A549 (cell line): ENCODE results near the gene GOLGA1. TPM values are rescaled to one million over a fixed set of nuclear protein-coding genes. Genes with fewer than 3 reads are reported as not detected.

Experiments
- CBX2 ChIP-seq: fragments of 200-600 bp; sonication (generic); IDR thresholded peaks from 2 replicates; pipeline ENCODE4 v1.6.1; 2016; ENCODE audit warnings: low read depth, mild to moderate bottlenecking, borderline replicate concordance
- CBX8 ChIP-seq: fragments of 200-600 bp; sonication (generic); IDR thresholded peaks from 2 replicates; pipeline ENCODE4 v1.6.1; 2016
- FOSB ChIP-seq: fragments of 250-450 bp; sonication (Bioruptor Pico); IDR thresholded peaks from 2 replicates; pipeline ENCODE4 v1.5.0; 2020; ENCODE audit warnings: mild to moderate bottlenecking, moderate library complexity
- KDM1A ChIP-seq: fragments of 200-600 bp; sonication (generic); IDR thresholded peaks from 2 replicates; pipeline ENCODE4 v1.6.1; 2016; ENCODE audit warnings: low read depth, mild to moderate bottlenecking
- MAFK ChIP-seq: fragments of 450-650 bp; IDR thresholded peaks from 2 replicates; pipeline ENCODE4 v1.6.1; 2014; ENCODE audit not compliant: partially characterized antibody
- MAZ ChIP-seq: fragments of 150-350 bp; IDR thresholded peaks from 2 replicates; pipeline ENCODE4 v1.6.1; 2014; ENCODE audit warnings: antibody characterized with exemption, low read depth, low read length, borderline replicate concordance
- MYC ChIP-seq: IDR thresholded peaks from 2 replicates; pipeline ENCODE4 v1.6.1; 2012; ENCODE audit warnings: mild to moderate bottlenecking, inconsistent platforms, low read length, improper control_type of control experiment, borderline replicate concordance
- POLR2A ChIP-seq: IDR thresholded peaks from 2 replicates; pipeline ENCODE4 v1.6.1; 2012; ENCODE audit warnings: mild to moderate bottlenecking, low read length
- POLR2AphosphoS2 ChIP-seq: conservative IDR thresholded peaks from 2 replicates; pipeline ENCODE4 v1.6.1; 2012; ENCODE audit warnings: low read length, improper control_type of control experiment, inconsistent platforms
- RAD21 ChIP-seq, 2 experiments: fragments of >200 bp in 1 of 2; sonication (Bioruptor Twin) in 1 of 2; formaldehyde crosslinking in 1 of 2; IDR thresholded peaks in 1 of 2; conservative IDR thresholded peaks in 1 of 2; 2 replicates in 1 of 2; 3 replicates in 1 of 2; pipeline ENCODE4 v1.6.1; 2012 to 2018; ENCODE audit warnings: inconsistent platforms in 1 of 2
- RARB ChIP-seq: fragments of 250-450 bp; sonication (Bioruptor Pico); IDR thresholded peaks from 2 replicates; pipeline ENCODE4 v1.8.0; 2021; ENCODE audit warnings: mild to moderate bottlenecking, moderate library complexity
- SMC3 ChIP-seq: fragments of >200 bp; sonication (Bioruptor Twin); formaldehyde crosslinking; IDR thresholded peaks from 3 replicates; pipeline ENCODE4 v1.6.1; 2018; ENCODE audit warnings: inconsistent platforms
- ZSCAN20 ChIP-seq: fragments of 250-450 bp; sonication (Bioruptor Pico); IDR thresholded peaks from 2 replicates; pipeline ENCODE4 v1.8.0; 2022; ENCODE audit warnings: mild to moderate bottlenecking, moderate library complexity
- polyA plus RNA-seq, 4 experiments: library from polyadenylated mRNA; depleted of rRNA in 3 of 4; stranded (reverse); fragments of >200 nt; fragmentation: RNase III in 1 of 4; extraction: RNeasy Plus Mini Kit Qiagen cat#74134 plus additional on column Dnase treatment in 1 of 4; gene quantifications; 2 replicates in 3 of 4; 3 replicates in 1 of 4; pipeline ENCODE4 v1.2.3, GENCODE V29; 2011 to 2017
- TF ChIP-seq, protein P1 (sequence below): fragments of 200-600 bp; sonication (generic); IDR thresholded peaks from 2 replicates; pipeline ENCODE4 v1.6.1; 2016; ENCODE audit warnings: antibody characterized with exemption, mild to moderate bottlenecking, moderate library complexity
- TF ChIP-seq, protein P2 (sequence below): IDR thresholded peaks from 2 replicates; pipeline ENCODE4 v1.6.1; 2012
- TF ChIP-seq, protein P3 (sequence below): fragments of 450-650 bp; IDR thresholded peaks from 2 replicates; pipeline ENCODE4 v1.6.1; 2014; ENCODE audit warnings: antibody characterized with exemption
- TF ChIP-seq, protein P4 (sequence below): fragments of 250-450 bp; sonication (Bioruptor Pico); IDR thresholded peaks from 2 replicates; pipeline ENCODE4 v1.5.0; 2020; ENCODE audit warnings: low read depth, mild to moderate bottlenecking, moderate library complexity
- TF ChIP-seq, protein P5 (sequence below): fragments of 150-350 bp; IDR thresholded peaks from 2 replicates; pipeline ENCODE4 v1.6.1; 2014; ENCODE audit warnings: low read depth, mild to moderate bottlenecking, low read length
- TF ChIP-seq, protein P6 (sequence below): fragments of 250-450 bp; sonication (Bioruptor Pico); IDR thresholded peaks from 2 replicates; pipeline ENCODE4 v1.5.0; 2021; ENCODE audit warnings: mild to moderate bottlenecking, moderate library complexity, borderline replicate concordance

The GOLGA1 gene
- polyA plus RNA-seq, 2 of the 4 experiments (the other 2 are of a cell fraction) = 10.0 to 19.4 TPM

DNA sequence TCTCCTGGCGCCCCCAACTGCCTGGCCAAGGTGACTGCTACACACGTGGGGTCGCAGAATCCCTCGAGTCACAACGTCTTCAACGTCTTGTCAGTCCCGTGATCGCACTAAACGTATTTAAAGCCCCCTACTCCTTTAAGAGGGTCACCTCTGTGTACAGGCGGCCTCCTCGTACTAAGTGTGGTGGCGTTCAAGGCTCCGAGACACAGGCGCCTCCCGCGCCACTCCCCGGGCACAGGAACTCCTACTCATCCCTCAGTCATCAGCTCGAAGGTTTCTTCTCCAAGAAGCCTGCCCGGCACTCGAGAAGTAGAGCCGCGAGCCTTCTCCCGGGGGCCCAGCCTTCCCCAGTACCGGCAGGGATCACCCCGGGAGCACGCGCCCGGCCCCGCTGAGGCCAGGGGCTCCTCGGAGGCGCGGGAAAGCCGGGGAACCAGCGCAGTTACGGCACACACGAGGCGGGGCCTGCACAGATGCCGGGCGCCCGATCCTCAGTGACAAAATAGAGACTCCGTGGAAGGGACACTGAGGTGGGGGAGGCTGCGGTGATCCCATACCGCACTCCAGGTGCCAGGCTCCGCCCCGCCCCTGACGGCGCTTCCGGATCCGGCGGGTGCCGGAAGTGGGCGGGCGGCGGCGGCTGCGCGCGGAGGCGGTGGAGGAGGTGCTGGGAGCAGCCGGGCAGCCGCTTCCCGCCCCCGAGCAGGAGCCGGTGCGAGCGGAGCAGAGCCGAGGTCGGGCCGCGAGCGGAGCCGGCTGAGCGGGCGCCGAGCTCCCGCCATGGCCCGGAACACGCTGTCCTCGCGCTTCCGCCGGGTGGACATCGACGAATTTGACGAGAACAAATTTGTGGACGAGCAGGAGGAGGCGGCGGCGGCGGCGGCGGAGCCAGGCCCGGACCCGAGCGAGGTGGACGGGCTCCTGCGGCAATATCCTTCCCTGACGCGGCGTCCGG is 72.1 kb downstream of the GOLGA1 start (continued):
- TF ChIP-seq, protein P1, sequence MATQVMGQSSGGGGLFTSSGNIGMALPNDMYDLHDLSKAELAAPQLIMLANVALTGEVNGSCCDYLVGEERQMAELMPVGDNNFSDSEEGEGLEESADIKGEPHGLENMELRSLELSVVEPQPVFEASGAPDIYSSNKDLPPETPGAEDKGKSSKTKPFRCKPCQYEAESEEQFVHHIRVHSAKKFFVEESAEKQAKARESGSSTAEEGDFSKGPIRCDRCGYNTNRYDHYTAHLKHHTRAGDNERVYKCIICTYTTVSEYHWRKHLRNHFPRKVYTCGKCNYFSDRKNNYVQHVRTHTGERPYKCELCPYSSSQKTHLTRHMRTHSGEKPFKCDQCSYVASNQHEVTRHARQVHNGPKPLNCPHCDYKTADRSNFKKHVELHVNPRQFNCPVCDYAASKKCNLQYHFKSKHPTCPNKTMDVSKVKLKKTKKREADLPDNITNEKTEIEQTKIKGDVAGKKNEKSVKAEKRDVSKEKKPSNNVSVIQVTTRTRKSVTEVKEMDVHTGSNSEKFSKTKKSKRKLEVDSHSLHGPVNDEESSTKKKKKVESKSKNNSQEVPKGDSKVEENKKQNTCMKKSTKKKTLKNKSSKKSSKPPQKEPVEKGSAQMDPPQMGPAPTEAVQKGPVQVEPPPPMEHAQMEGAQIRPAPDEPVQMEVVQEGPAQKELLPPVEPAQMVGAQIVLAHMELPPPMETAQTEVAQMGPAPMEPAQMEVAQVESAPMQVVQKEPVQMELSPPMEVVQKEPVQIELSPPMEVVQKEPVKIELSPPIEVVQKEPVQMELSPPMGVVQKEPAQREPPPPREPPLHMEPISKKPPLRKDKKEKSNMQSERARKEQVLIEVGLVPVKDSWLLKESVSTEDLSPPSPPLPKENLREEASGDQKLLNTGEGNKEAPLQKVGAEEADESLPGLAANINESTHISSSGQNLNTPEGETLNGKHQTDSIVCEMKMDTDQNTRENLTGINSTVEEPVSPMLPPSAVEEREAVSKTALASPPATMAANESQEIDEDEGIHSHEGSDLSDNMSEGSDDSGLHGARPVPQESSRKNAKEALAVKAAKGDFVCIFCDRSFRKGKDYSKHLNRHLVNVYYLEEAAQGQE = no peak
- no peak for TF ChIP-seq SMC3
- no peak for TF ChIP-seq POLR2AphosphoS2
- TF ChIP-seq RARB = no peak
- TF ChIP-seq, protein P2, sequence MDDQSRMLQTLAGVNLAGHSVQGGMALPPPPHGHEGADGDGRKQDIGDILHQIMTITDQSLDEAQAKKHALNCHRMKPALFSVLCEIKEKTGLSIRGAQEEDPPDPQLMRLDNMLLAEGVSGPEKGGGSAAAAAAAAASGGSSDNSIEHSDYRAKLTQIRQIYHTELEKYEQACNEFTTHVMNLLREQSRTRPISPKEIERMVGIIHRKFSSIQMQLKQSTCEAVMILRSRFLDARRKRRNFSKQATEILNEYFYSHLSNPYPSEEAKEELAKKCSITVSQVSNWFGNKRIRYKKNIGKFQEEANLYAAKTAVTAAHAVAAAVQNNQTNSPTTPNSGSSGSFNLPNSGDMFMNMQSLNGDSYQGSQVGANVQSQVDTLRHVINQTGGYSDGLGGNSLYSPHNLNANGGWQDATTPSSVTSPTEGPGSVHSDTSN = 0 out of 2 replicates have a peak, but pooled peaks have one; percentile 50
- TF ChIP-seq KDM1A = no peak
- TF ChIP-seq RAD21 (conservative IDR thresholded peaks at IDR 0.05 in 1 of 2, IDR thresholded peaks at IDR 0.05 in 1 of 2) = no peak
- TF ChIP-seq ZSCAN20 (CRISPR knock-in tag) = no peak
- TF ChIP-seq MYC = 0 out of 2 replicates have a peak, but pooled peaks have one; percentile 36
- TF ChIP-seq, protein P3, sequence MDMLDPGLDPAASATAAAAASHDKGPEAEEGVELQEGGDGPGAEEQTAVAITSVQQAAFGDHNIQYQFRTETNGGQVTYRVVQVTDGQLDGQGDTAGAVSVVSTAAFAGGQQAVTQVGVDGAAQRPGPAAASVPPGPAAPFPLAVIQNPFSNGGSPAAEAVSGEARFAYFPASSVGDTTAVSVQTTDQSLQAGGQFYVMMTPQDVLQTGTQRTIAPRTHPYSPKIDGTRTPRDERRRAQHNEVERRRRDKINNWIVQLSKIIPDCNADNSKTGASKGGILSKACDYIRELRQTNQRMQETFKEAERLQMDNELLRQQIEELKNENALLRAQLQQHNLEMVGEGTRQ = no peak
- TF ChIP-seq, protein P4, sequence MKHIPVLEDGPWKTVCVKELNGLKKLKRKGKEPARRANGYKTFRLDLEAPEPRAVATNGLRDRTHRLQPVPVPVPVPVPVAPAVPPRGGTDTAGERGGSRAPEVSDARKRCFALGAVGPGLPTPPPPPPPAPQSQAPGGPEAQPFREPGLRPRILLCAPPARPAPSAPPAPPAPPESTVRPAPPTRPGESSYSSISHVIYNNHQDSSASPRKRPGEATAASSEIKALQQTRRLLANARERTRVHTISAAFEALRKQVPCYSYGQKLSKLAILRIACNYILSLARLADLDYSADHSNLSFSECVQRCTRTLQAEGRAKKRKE = no peak
- peak; percentile 78 for TF ChIP-seq POLR2A
- TF ChIP-seq CBX8 = no peak
- no peak for TF ChIP-seq MAFK
- no peak for TF ChIP-seq MAZ
- no peak for TF ChIP-seq FOSB
- TF ChIP-seq CBX2 = no peak
- TF ChIP-seq, protein P5, sequence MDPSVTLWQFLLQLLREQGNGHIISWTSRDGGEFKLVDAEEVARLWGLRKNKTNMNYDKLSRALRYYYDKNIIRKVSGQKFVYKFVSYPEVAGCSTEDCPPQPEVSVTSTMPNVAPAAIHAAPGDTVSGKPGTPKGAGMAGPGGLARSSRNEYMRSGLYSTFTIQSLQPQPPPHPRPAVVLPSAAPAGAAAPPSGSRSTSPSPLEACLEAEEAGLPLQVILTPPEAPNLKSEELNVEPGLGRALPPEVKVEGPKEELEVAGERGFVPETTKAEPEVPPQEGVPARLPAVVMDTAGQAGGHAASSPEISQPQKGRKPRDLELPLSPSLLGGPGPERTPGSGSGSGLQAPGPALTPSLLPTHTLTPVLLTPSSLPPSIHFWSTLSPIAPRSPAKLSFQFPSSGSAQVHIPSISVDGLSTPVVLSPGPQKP = no peak; the same call in 1 of the 2 replicates
- TF ChIP-seq, protein P6, sequence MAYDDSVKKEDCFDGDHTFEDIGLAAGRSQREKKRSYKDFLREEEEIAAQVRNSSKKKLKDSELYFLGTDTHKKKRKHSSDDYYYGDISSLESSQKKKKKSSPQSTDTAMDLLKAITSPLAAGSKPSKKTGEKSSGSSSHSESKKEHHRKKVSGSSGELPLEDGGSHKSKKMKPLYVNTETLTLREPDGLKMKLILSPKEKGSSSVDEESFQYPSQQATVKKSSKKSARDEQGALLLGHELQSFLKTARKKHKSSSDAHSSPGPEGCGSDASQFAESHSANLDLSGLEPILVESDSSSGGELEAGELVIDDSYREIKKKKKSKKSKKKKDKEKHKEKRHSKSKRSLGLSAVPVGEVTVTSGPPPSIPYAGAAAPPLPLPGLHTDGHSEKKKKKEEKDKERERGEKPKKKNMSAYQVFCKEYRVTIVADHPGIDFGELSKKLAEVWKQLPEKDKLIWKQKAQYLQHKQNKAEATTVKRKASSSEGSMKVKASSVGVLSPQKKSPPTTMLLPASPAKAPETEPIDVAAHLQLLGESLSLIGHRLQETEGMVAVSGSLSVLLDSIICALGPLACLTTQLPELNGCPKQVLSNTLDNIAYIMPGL (CRISPR knock-in tag) = no peak
- TF ChIP-seq, all 56 proteins: peak for 11
